OCI-LY1 (cell line): ENCODE data around the gene SNX24.
"Not testable (repeated sequence)": the region's sequence is repeated elsewhere in the genome, so short reads cannot be mapped to it uniquely, and the experiment has no call there.

Source experiments
- H2AFZ ChIP-seq: fragments of 200-600 bp; sonication (generic), shearing (Covaris generic); 2 replicates; pipeline ENCODE4 v1.6.0; 2014; ENCODE audit warnings: antibody characterized with exemption, mild to moderate bottlenecking, low read length
- H3F3A ChIP-seq: fragments of 200-600 bp; sonication (generic), shearing (Covaris generic); 2 replicates; pipeline ENCODE4 v1.6.0; 2014; ENCODE audit warnings: mild to moderate bottlenecking, antibody characterized with exemption, low read length, moderate library complexity; ENCODE audit not compliant: insufficient read depth
- H3K27ac ChIP-seq: fragments of 200-600 bp; sonication (generic); 2 replicates; pipeline ENCODE4 v1.5.1; 2014; ENCODE audit warnings: low read length, mixed run types, mild to moderate bottlenecking, low read depth; ENCODE audit not compliant: poor library complexity, severe bottlenecking
- H3K27me3 ChIP-seq: fragments of 200-600 bp; sonication (generic); 2 replicates; pipeline ENCODE4 v1.6.0; 2014; ENCODE audit warnings: antibody characterized with exemption, mild to moderate bottlenecking, low read length, moderate library complexity; ENCODE audit not compliant: insufficient read depth
- H3K36me3 ChIP-seq: fragments of 200-600 bp; sonication (generic); 2 replicates; pipeline ENCODE4 v1.6.1; 2014; ENCODE audit warnings: mild to moderate bottlenecking, antibody characterized with exemption, low read length, moderate library complexity, mixed read lengths; ENCODE audit not compliant: insufficient read depth
- H3K4me1 ChIP-seq: fragments of 200-600 bp; sonication (generic); 2 replicates; pipeline ENCODE4 v1.5.1; 2014; ENCODE audit warnings: mild to moderate bottlenecking, low read length, moderate library complexity; ENCODE audit not compliant: insufficient read depth, severe bottlenecking
- H3K4me2 ChIP-seq: fragments of 200-600 bp; sonication (generic), shearing (Covaris generic); 2 replicates; pipeline ENCODE4 v1.6.1; 2014; ENCODE audit warnings: low read length
- H3K4me3 ChIP-seq: fragments of 200-600 bp; sonication (generic); 2 replicates; pipeline ENCODE4 v1.5.1; 2014; ENCODE audit warnings: low read length, low read depth, mild to moderate bottlenecking, mixed read lengths; ENCODE audit not compliant: poor library complexity, severe bottlenecking
- H3K79me2 ChIP-seq: fragments of 200-600 bp; shearing (Covaris generic); 2 replicates; pipeline ENCODE4 v1.6.1; 2016; ENCODE audit warnings: mixed run types, low read length, mixed read lengths; ENCODE audit not compliant: insufficient read depth
- H3K9ac ChIP-seq: fragments of 200-600 bp; sonication (generic), shearing (Covaris generic); 2 replicates; pipeline ENCODE4 v1.6.1; 2014; ENCODE audit warnings: mild to moderate bottlenecking, low read length, mixed read lengths
- H3K9me2 ChIP-seq: fragments of 200-600 bp; sonication (generic), shearing (Covaris generic); 2 replicates; pipeline ENCODE4 v1.6.1; 2014; ENCODE audit warnings: low read depth, mild to moderate bottlenecking, low read length, mixed read lengths
- H3K9me3 ChIP-seq: fragments of 200-600 bp; shearing (Covaris generic); 2 replicates; pipeline ENCODE4 v1.6.1; 2014; ENCODE audit warnings: low read length, mixed read lengths
- H4K20me1 ChIP-seq: fragments of 200-600 bp; sonication (generic), shearing (Covaris generic); 2 replicates; pipeline ENCODE4 v1.6.0; 2016; ENCODE audit warnings: mild to moderate bottlenecking, low read length; ENCODE audit not compliant: insufficient read depth
- EZH2 ChIP-seq: fragments of 200-600 bp; sonication (generic), shearing (Covaris generic); IDR thresholded peaks from 2 replicates; pipeline ENCODE4 v1.8.0; 2017; ENCODE audit warnings: borderline replicate concordance, mixed run types, mild to moderate bottlenecking, antibody characterized with exemption, low read length, moderate library complexity, mixed read lengths
- TF ChIP-seq, protein P1 (sequence below): fragments of 200-600 bp; sonication (generic), shearing (Covaris generic); IDR thresholded peaks from 2 replicates; pipeline ENCODE4 v1.5.1; 2017; ENCODE audit warnings: mild to moderate bottlenecking, antibody characterized with exemption, low read length, moderate library complexity, mixed read lengths

Gene SNX24

DNA sequence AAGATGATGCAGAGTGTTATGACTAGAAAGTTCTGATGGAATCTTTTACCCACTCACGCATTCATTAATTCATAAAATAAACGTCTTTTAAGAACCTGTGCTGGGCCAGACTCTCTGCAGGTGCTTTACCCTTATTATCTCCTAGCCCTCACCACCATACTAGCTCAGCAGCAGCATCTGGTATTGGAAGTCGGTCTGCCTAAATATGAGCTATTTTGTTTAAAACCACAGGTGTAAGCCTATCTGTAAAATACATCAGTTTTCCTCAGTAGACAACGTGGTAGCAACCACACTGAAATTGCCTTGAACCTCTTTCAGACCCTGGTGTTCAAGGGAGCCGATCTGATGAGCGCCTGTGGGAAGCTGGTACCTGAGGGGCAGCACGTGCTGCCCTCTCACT is 121.7 kb downstream of the SNX24 start:
- H3K9ac ChIP-seq: no peak overlapping the region; the same call in 1 of the 2 replicates
- peaks cover 12% of the 10 kb centered on the region for H3K4me1 ChIP-seq
- peak overlapping the region; percentile 24; the same call in 1 of the 2 replicates for H3K4me2 ChIP-seq
- no peaks in the 10 kb centered on the region for H3K79me2 ChIP-seq
- no peaks in the 10 kb centered on the region for H3K9me3 ChIP-seq
- no peaks in the 10 kb centered on the region for H3F3A ChIP-seq
- H3K27me3 ChIP-seq: no peaks in the 10 kb centered on the region
- H4K20me1 ChIP-seq: no peaks in the 10 kb centered on the region
- no peak overlapping the region for H3K4me3 ChIP-seq
- peak overlapping the region; percentile 39 for H3K27ac ChIP-seq
- H3K9me2 ChIP-seq: no peaks in the 10 kb centered on the region
- TF ChIP-seq EZH2: no peak
- TF ChIP-seq, protein P1, sequence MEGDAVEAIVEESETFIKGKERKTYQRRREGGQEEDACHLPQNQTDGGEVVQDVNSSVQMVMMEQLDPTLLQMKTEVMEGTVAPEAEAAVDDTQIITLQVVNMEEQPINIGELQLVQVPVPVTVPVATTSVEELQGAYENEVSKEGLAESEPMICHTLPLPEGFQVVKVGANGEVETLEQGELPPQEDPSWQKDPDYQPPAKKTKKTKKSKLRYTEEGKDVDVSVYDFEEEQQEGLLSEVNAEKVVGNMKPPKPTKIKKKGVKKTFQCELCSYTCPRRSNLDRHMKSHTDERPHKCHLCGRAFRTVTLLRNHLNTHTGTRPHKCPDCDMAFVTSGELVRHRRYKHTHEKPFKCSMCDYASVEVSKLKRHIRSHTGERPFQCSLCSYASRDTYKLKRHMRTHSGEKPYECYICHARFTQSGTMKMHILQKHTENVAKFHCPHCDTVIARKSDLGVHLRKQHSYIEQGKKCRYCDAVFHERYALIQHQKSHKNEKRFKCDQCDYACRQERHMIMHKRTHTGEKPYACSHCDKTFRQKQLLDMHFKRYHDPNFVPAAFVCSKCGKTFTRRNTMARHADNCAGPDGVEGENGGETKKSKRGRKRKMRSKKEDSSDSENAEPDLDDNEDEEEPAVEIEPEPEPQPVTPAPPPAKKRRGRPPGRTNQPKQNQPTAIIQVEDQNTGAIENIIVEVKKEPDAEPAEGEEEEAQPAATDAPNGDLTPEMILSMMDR: no peak
- no peaks in the 10 kb centered on the region for H3K36me3 ChIP-seq
- no peak overlapping the region for H2AFZ ChIP-seq

DNA sequence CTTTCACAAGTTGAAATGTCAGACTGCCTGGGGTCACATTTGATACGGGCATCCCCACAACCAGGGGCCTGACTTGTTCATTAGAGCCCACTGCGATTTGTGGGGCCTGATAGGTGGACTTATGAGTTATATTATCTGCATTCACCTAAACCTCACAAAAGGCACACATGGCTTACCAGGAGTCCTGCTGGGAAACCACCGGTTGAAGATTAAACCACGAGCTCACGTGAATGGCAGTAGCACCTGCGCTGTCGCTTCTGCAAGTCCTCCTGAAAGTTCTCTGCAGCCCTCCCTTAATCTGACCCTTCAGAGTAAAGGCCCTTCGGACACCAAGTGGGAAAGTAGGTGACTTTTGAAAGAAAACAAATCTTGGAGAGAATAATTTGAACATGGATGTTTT is 122.2 kb downstream of the SNX24 start:
- Histone ChIP-seq H3K27ac (peak overlapping the region; percentile 39), H3K79me2 (no peaks in the 10 kb centered on the region), H4K20me1 (no peaks in the 10 kb centered on the region), H3K4me2 (peak overlapping the region; percentile 24; the same call in 1 of the 2 replicates), H3K9me3 (no peaks in the 10 kb centered on the region), H3F3A (no peaks in the 10 kb centered on the region), H3K9me2 (no peaks in the 10 kb centered on the region), H3K27me3 (no peaks in the 10 kb centered on the region), H3K9ac (no peak overlapping the region; the same call in 1 of the 2 replicates), H3K36me3 (no peaks in the 10 kb centered on the region), H2AFZ (no peak overlapping the region), H3K4me3 (no peak overlapping the region), H3K4me1 (peaks cover 12% of the 10 kb centered on the region)
- TF ChIP-seq EZH2: no peak
- TF ChIP-seq, protein P1: no peak

DNA sequence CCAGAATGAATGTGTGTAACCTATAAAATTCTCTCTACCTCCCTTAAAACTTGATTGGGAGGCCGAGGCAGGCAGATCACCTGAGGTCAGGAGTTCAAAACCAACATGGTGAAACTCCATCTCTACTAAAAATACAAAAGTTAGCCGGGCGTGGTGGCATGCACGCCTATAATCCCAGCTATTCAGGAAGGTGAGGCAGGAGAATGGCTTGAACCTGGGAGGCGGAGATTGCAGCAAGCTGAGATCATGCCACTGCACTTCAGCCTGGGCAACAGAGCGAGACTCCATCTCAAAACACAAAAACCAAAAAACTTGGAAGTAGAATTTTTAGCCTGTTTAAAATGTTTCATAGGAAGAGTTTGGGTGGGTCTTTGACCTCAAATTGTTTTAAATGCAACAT is 122.6 kb downstream of the SNX24 start:
- H3K27ac ChIP-seq, H3K4me2 ChIP-seq, H3K9ac ChIP-seq, H3K4me3 ChIP-seq, H3F3A ChIP-seq, H4K20me1 ChIP-seq, H3K27me3 ChIP-seq, H3K9me3 ChIP-seq, H2AFZ ChIP-seq, H3K36me3 ChIP-seq, H3K9me2 ChIP-seq, H3K79me2 ChIP-seq: not testable (repeated sequence)
- peaks cover 12% of the 10 kb centered on the region for H3K4me1 ChIP-seq

DNA sequence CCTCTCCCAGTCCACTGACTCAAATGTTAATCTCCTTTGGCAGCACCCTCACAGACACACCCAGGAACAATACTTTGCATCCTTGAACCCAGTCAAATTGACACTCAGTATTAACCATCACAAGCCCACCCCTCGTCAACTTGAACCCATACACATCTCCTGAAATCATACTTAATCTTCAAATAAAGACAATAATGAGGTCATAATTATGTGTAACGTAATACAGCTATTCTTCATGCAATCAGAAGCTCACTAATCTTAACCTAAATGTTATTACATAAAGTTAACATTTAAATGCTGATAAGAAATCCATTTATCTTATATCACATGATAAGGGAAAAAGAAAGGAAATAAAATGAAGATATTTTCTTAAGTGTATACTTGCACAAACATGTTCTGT is 125.9 kb downstream of the SNX24 start:
- H3K36me3 ChIP-seq: no peaks in the 10 kb centered on the region

More for the DNA sequence above, 125.9 kb downstream of the SNX24 start:
- no peaks in the 10 kb centered on the region for H3K9me2 ChIP-seq
- no peaks in the 10 kb centered on the region for H4K20me1 ChIP-seq
- no peak overlapping the region for H3K4me2 ChIP-seq
- H3K4me3 ChIP-seq: no peak overlapping the region
- no peaks in the 10 kb centered on the region for H3K79me2 ChIP-seq
- no peak overlapping the region for H2AFZ ChIP-seq
- H3K4me1 ChIP-seq: peaks cover 12% of the 10 kb centered on the region
- no peaks in the 10 kb centered on the region for H3K9me3 ChIP-seq
- H3K27ac ChIP-seq: no peak overlapping the region
- TF ChIP-seq EZH2: no peak
- TF ChIP-seq, protein P1: no peak
- H3K9ac ChIP-seq: no peak overlapping the region
- H3F3A ChIP-seq: no peaks in the 10 kb centered on the region; the same call in 1 of the 2 replicates
- H3K27me3 ChIP-seq: no peaks in the 10 kb centered on the region
